HepG2 (cell line): ENCODE measurements around the gene GATC. TPM values are rescaled to one million over a fixed set of nuclear protein-coding genes. Genes with fewer than 3 reads are reported as not detected.

Experiments used
- ARHGAP35 ChIP-seq: sonication (generic); formaldehyde crosslinking; IDR thresholded peaks from 2 replicates; pipeline ENCODE4 v1.9.0; 2022; ENCODE audit warnings: mild to moderate bottlenecking, inconsistent platforms, moderate library complexity, missing genetic modification reagents, borderline replicate concordance
- CHCHD3 ChIP-seq: sonication (generic); formaldehyde crosslinking; IDR thresholded peaks from 2 replicates; pipeline ENCODE4 v1.8.0; 2022; ENCODE audit warnings: mild to moderate bottlenecking, missing genetic modification reagents, moderate library complexity
- CREBL2 ChIP-seq: sonication (generic); formaldehyde crosslinking; IDR thresholded peaks from 2 replicates; pipeline ENCODE4 v1.8.1; 2023; ENCODE audit warnings: missing genetic modification reagents, mild to moderate bottlenecking, borderline replicate concordance
- LRRFIP1 ChIP-seq: sonication (generic); formaldehyde crosslinking; conservative IDR thresholded peaks from 2 replicates; pipeline ENCODE4 v1.4.0; 2020; ENCODE audit warnings: missing genetic modification reagents
- SALL2 ChIP-seq: sonication (generic); formaldehyde crosslinking; IDR thresholded peaks from 2 replicates; pipeline ENCODE4 v1.8.1; 2023; ENCODE audit warnings: mild to moderate bottlenecking, missing genetic modification reagents, inconsistent platforms
- SNRNP70 ChIP-seq: fragments of 200-400 bp; formaldehyde crosslinking; IDR thresholded peaks from 2 replicates; pipeline ENCODE4 v1.6.1; 2017; ENCODE audit warnings: mild to moderate bottlenecking, low read depth, low read length, moderate library complexity
- ZBTB49 ChIP-seq: sonication (generic); formaldehyde crosslinking; IDR thresholded peaks from 2 replicates; pipeline ENCODE4 v1.4.0; 2020; ENCODE audit warnings: missing genetic modification reagents, borderline replicate concordance
- ZFYVE20 ChIP-seq: sonication (generic); formaldehyde crosslinking; IDR thresholded peaks from 2 replicates; pipeline ENCODE4 v1.8.0; 2023; ENCODE audit warnings: low read depth, mild to moderate bottlenecking, moderate library complexity, missing genetic modification reagents, borderline replicate concordance
- ZNF639 ChIP-seq: conservative IDR thresholded peaks from 2 replicates; pipeline ENCODE4 v1.6.1; 2018; ENCODE audit warnings: missing genetic modification reagents
- ZNF747 ChIP-seq: sonication (generic); formaldehyde crosslinking; IDR thresholded peaks from 2 replicates; pipeline ENCODE4 v1.8.1; 2023; ENCODE audit warnings: missing genetic modification reagents, mild to moderate bottlenecking, borderline replicate concordance
- ZNF788 ChIP-seq: sonication (generic); formaldehyde crosslinking; IDR thresholded peaks from 2 replicates; pipeline ENCODE4 v1.5.0; 2020; ENCODE audit warnings: mild to moderate bottlenecking, missing genetic modification reagents, borderline replicate concordance
- polyA plus RNA-seq, 8 experiments: library from polyadenylated mRNA; depleted of rRNA in 3 of 8; stranded (reverse) in 7 of 8; unstranded in 1 of 8; fragments of >200 nt; fragmentation: Illumina TruSeq in 4 of 8; extraction: Trizol in 4 of 8; gene quantifications; 2 replicates each; pipeline versions ENCODE4 v1.2.1 to v1.2.3, GENCODE V29; 2011 to 2016; ENCODE audit warnings: low read depth in 4 of 8, missing spikeins in 1 of 8, mixed read lengths in 1 of 8; ENCODE audit not compliant: insufficient read depth in 1 of 8
- total RNA-seq, 5 experiments: library from RNA; depleted of rRNA; stranded (reverse); fragments of >200 nt; fragmentation: Illumina TruSeq; extraction: Trizol; gene quantifications; 2 replicates each; pipeline ENCODE4 v1.2.3, GENCODE V29; 2016; ENCODE audit warnings: low read depth in 1 of 5
- TF ChIP-seq, protein P1 (sequence below): sonication (generic); formaldehyde crosslinking; IDR thresholded peaks from 2 replicates; pipeline ENCODE4 v1.4.0; 2020; ENCODE audit warnings: mild to moderate bottlenecking, missing genetic modification reagents, borderline replicate concordance
- TF ChIP-seq, protein P2 (sequence below): sonication (generic); formaldehyde crosslinking; IDR thresholded peaks from 2 replicates; pipeline ENCODE4 v1.4.0; 2020; ENCODE audit warnings: missing genetic modification reagents
- TF ChIP-seq, protein P3 (sequence below): sonication (generic); formaldehyde crosslinking; IDR thresholded peaks from 2 replicates; pipeline ENCODE4 v1.4.0; 2020; ENCODE audit warnings: missing genetic modification reagents

GATC gene
- total and polyA plus RNA-seq, 2 of the 13 experiments (the other 11 are each of a cell fraction or from before 2014, with no cell fraction given) = 17.7 to 29.7 TPM

- TF ChIP-seq, protein P1, sequence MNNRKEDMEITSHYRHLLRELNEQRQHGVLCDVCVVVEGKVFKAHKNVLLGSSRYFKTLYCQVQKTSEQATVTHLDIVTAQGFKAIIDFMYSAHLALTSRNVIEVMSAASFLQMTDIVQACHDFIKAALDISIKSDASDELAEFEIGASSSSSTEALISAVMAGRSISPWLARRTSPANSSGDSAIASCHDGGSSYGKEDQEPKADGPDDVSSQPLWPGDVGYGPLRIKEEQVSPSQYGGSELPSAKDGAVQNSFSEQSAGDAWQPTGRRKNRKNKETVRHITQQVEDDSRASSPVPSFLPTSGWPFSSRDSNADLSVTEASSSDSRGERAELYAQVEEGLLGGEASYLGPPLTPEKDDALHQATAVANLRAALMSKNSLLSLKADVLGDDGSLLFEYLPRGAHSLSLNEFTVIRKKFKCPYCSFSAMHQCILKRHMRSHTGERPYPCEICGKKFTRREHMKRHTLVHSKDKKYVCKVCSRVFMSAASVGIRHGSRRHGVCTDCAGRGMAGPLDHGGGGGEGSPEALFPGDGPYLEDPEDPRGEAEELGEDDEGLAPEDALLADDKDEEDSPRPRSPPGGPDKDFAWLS (CRISPR knock-in tag) = no peak
- TF ChIP-seq ZBTB49 (CRISPR knock-in tag) (no peak), ZNF747 (CRISPR knock-in tag) (no peak), CREBL2 (CRISPR knock-in tag) (no peak), ZFYVE20 (CRISPR knock-in tag) (no peak), ARHGAP35 (CRISPR knock-in tag) (peak; percentile 72; the same call in 1 of the 2 replicates), CHCHD3 (CRISPR knock-in tag) (no peak), ZNF639 (CRISPR knock-in tag) (0 out of 2 replicates have a peak, but pooled peaks have one; percentile 68), ZNF788 (peak; percentile 33; the same call in 1 of the 2 replicates), SALL2 (peak; percentile 85; the same call in 1 of the 2 replicates), SNRNP70 (no peak), LRRFIP1 (no peak)
- TF ChIP-seq, protein P2, sequence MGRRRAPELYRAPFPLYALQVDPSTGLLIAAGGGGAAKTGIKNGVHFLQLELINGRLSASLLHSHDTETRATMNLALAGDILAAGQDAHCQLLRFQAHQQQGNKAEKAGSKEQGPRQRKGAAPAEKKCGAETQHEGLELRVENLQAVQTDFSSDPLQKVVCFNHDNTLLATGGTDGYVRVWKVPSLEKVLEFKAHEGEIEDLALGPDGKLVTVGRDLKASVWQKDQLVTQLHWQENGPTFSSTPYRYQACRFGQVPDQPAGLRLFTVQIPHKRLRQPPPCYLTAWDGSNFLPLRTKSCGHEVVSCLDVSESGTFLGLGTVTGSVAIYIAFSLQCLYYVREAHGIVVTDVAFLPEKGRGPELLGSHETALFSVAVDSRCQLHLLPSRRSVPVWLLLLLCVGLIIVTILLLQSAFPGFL (CRISPR knock-in tag) = no peak
- TF ChIP-seq, protein P3, sequence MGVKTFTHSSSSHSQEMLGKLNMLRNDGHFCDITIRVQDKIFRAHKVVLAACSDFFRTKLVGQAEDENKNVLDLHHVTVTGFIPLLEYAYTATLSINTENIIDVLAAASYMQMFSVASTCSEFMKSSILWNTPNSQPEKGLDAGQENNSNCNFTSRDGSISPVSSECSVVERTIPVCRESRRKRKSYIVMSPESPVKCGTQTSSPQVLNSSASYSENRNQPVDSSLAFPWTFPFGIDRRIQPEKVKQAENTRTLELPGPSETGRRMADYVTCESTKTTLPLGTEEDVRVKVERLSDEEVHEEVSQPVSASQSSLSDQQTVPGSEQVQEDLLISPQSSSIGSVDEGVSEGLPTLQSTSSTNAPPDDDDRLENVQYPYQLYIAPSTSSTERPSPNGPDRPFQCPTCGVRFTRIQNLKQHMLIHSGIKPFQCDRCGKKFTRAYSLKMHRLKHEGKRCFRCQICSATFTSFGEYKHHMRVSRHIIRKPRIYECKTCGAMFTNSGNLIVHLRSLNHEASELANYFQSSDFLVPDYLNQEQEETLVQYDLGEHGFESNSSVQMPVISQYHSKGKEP (CRISPR knock-in tag) = no peak
Observed at GRCh38 chr12:120437735-120438494, 8.3 kb upstream of the GATC start, which contains the start of gene COX6A1 (continued).
